HepG2 (cell line): Measurements from ENCODE around the gene SPTBN5. TPM values are rescaled to one million over a fixed set of nuclear protein-coding genes. Genes with fewer than 3 reads are reported as not detected.

Experiments used
- ATAC-seq: fragments of 200-7000 bp; cut with Tn5 transposase; 3 replicates; pipeline ENCODE4 v1.9.1; 2020; ENCODE audit warnings: mild to moderate bottlenecking, moderate library complexity
- BruUV-seq: library from RNA; stranded (reverse); fragments of 400-500 nt; replicated peaks from 2 replicates; lab custom pipeline; 2021; lab: Mats Ljungman, UMichigan
- CTCF ChIA-PET: fragments of 300-600 bp; formaldehyde crosslinking; extraction: SDS; loops from one replicate; lab custom pipeline; 2021; ENCODE audit warnings: low total read pairs, inconsistent platforms, low intra/inter-chr PET ratio; lab: Yijun Ruan, JAX
- POLR2A ChIA-PET: fragments of 350-600 bp; sonication (Branson Sonifier 250); formaldehyde crosslinking; loops from one replicate; lab custom pipeline; 2020; ENCODE audit warnings: antibody characterized with exemption, inconsistent platforms; lab: Yijun Ruan, JAX
- DNase-seq: peaks from one replicate; pipeline ENCODE4 v3.0.0-alpha.2; 2015; ENCODE audit warnings: low spot score
- FAIRE-seq: peaks from 3 replicates; lab custom pipeline; 2011; peaks lifted over from hg19 to GRCh38; lab: Jason Lieb, UNC
- H2AFZ ChIP-seq: one replicate; pipeline ENCODE4 v1.6.1; 2011; ENCODE audit warnings: low read length, inconsistent platforms
- H3K27ac ChIP-seq: fragments of 300-600 bp; 3 replicates; pipeline ENCODE4 v1.8.0; 2011; ENCODE audit warnings: mixed run types, mild to moderate bottlenecking, mixed read lengths, low read length, inconsistent platforms; ENCODE audit not compliant: insufficient read depth; ENCODE audit errors: extremely low read length
- H3K27me3 ChIP-seq, 2 experiments: fragments of 200-600 bp in 1 of 2; 2 replicates in 1 of 2; 3 replicates in 1 of 2; pipeline versions ENCODE4 v1.6.0 to v1.8.0; 2011; ENCODE audit warnings: low read length in 2 of 2, mild to moderate bottlenecking in 2 of 2, moderate library complexity in 2 of 2, inconsistent platforms in 1 of 2; ENCODE audit not compliant: insufficient read depth in 2 of 2, control insufficient read depth in 1 of 2
- H3K36me3 ChIP-seq, 2 experiments: fragments of 200-600 bp in 1 of 2; replicated peaks in 1 of 2; 2 replicates in 1 of 2; 3 replicates in 1 of 2; pipeline versions ENCODE4 v1.5.1 to v1.8.0; 2011; ENCODE audit warnings: low read length in 2 of 2, inconsistent platforms in 1 of 2; ENCODE audit not compliant: insufficient read depth in 2 of 2, control insufficient read depth in 1 of 2
- H3K4me1 ChIP-seq: 2 replicates; pipeline ENCODE4 v1.5.1; 2012; ENCODE audit warnings: low read length, inconsistent platforms; ENCODE audit not compliant: insufficient read depth
- H3K4me2 ChIP-seq: 2 replicates; pipeline ENCODE4 v1.6.0; 2011; ENCODE audit warnings: low read depth, low read length, inconsistent platforms
- H3K4me3 ChIP-seq, 3 experiments: fragments of 200-600 bp in 1 of 3; sonication (generic), shearing (Covaris generic) in 1 of 3; replicated peaks in 1 of 3; 2 replicates each; pipeline ENCODE4 v1.5.1; 2011 to 2016; ENCODE audit warnings: low read length in 3 of 3, inconsistent platforms in 2 of 3, low read depth in 2 of 3, mild to moderate bottlenecking in 2 of 3, control low read depth in 1 of 3, mixed read lengths in 1 of 3; ENCODE audit not compliant: insufficient read depth in 1 of 3
- H3K79me2 ChIP-seq: one replicate; pipeline ENCODE4 v1.6.1; 2011; ENCODE audit warnings: low read length, inconsistent platforms; ENCODE audit not compliant: insufficient read depth
- H3K9ac ChIP-seq: 2 replicates; pipeline ENCODE4 v1.6.0; 2011; ENCODE audit warnings: mild to moderate bottlenecking, low read depth, low read length, inconsistent platforms; ENCODE audit not compliant: insufficient read depth
- H3K9me3 ChIP-seq: 2 replicates; pipeline ENCODE4 v1.5.1; 2012; ENCODE audit warnings: mild to moderate bottlenecking, low read length
- H4K20me1 ChIP-seq: 2 replicates; pipeline ENCODE4 v1.6.0; 2011; ENCODE audit warnings: inconsistent platforms, mild to moderate bottlenecking, low read length, moderate library complexity; ENCODE audit not compliant: insufficient read depth
- ARID2 ChIP-seq: sonication (generic); formaldehyde crosslinking; IDR thresholded peaks from 2 replicates; pipeline ENCODE4 v1.8.1; 2022; ENCODE audit warnings: mild to moderate bottlenecking, missing genetic modification reagents, borderline replicate concordance
- HDAC1 ChIP-seq: sonication (generic); formaldehyde crosslinking; IDR thresholded peaks from 2 replicates; pipeline ENCODE4 v1.5.1; 2020; ENCODE audit warnings: mild to moderate bottlenecking, missing genetic modification reagents
- XRCC5 ChIP-seq: fragments of 200-400 bp; formaldehyde crosslinking; optimal IDR thresholded peaks from 2 replicates; pipeline ENCODE3; 2017; ENCODE audit warnings: mild to moderate bottlenecking, low read length
- ZNF329 ChIP-seq: sonication (generic); formaldehyde crosslinking; IDR thresholded peaks from 2 replicates; pipeline ENCODE4 v1.9.0; 2021; ENCODE audit warnings: low read depth, mild to moderate bottlenecking, missing genetic modification reagents
- ZNF75D ChIP-seq: sonication (generic); formaldehyde crosslinking; IDR thresholded peaks from 2 replicates; pipeline ENCODE4 v1.8.1; 2023; ENCODE audit warnings: missing genetic modification reagents, mild to moderate bottlenecking, borderline replicate concordance
- WGBS: methylation state at CpG from one replicate; pipeline ENCODE4 v1.1.6; 2017; ENCODE audit warnings: low lambda C conversion rate; 5-methylcytosine and 5-hydroxymethylcytosine counted together
- in situ Hi-C: cut with HindIII; loops from 2 replicates; pipeline ENCODE4 v1.10.0; 2017; ENCODE audit warnings: low pct_unique_long_range_greater_than_20kb; ENCODE audit not compliant: extremely low pct_ligation_motif_present
- intact Hi-C: fragments of 100-400 bp; cut with micrococcal nuclease; formaldehyde crosslinking; loops from one replicate; pipeline ENCODE4 v1.10.0; 2022; ENCODE audit not compliant: unreplicated experiment
- polyA plus RNA-seq, 8 experiments: library from polyadenylated mRNA; depleted of rRNA in 3 of 8; stranded (reverse) in 7 of 8; unstranded in 1 of 8; fragments of >200 nt; fragmentation: Illumina TruSeq in 4 of 8; extraction: Trizol in 4 of 8; gene quantifications; 2 replicates each; pipeline versions ENCODE4 v1.2.1 to v1.2.3, GENCODE V29; 2011 to 2016; ENCODE audit warnings: low read depth in 4 of 8, missing spikeins in 1 of 8, mixed read lengths in 1 of 8; ENCODE audit not compliant: insufficient read depth in 1 of 8
- total RNA-seq, 5 experiments: library from RNA; depleted of rRNA; stranded (reverse); fragments of >200 nt; fragmentation: Illumina TruSeq; extraction: Trizol; gene quantifications; 2 replicates each; pipeline ENCODE4 v1.2.3, GENCODE V29; 2016; ENCODE audit warnings: low read depth in 1 of 5
- TF ChIP-seq, protein P1 (sequence below): sonication (generic); formaldehyde crosslinking; IDR thresholded peaks from 2 replicates; pipeline ENCODE4 v1.4.0; 2020; ENCODE audit warnings: missing genetic modification reagents
- TF ChIP-seq, protein P2 (sequence below): sonication (generic); formaldehyde crosslinking; IDR thresholded peaks from 2 replicates; pipeline ENCODE4 v1.5.0; 2020; ENCODE audit warnings: mild to moderate bottlenecking, missing genetic modification reagents, moderate library complexity

The SPTBN5 gene
- total and polyA plus RNA-seq, 2 of the 13 experiments (the other 11 are each of a cell fraction or from before 2014, with no cell fraction given), result 0.01 to 0.07 TPM

GRCh38 chr15:41877631-41878354 lies 16.1 kb downstream of the SPTBN5 start (continued):
- TF ChIP-seq ZNF75D (CRISPR knock-in tag), result no peak
- no peak for TF ChIP-seq HDAC1 (CRISPR knock-in tag)
- TF ChIP-seq ARID2 (CRISPR knock-in tag), result no peak
- no peak for TF ChIP-seq XRCC5
- no peak for TF ChIP-seq ZNF329 (CRISPR knock-in tag)

- Histone ChIP-seq H4K20me1 (no peaks in the 10 kb centered on the region), H3K4me3 (no peak overlapping the region), H3K9ac (no peak overlapping the region), H3K27ac (no peak overlapping the region), H3K4me1 (peaks cover 17% of the 10 kb centered on the region; the same call in 1 of the 2 replicates), H3K9me3 (no peaks in the 10 kb centered on the region), H3K4me2 (no peak overlapping the region; the same call in 1 of the 2 replicates), H3K79me2 (no peaks in the 10 kb centered on the region), H2AFZ (no peak overlapping the region), H3K36me3 (no peaks in the 10 kb centered on the region), H3K27me3 (peaks cover 18 to 89% of the 10 kb centered on the region in 2 experiments)
- POLR2A ChIA-PET, result no interaction called here
- no peak for FAIRE-seq
- TF ChIP-seq, protein P1, sequence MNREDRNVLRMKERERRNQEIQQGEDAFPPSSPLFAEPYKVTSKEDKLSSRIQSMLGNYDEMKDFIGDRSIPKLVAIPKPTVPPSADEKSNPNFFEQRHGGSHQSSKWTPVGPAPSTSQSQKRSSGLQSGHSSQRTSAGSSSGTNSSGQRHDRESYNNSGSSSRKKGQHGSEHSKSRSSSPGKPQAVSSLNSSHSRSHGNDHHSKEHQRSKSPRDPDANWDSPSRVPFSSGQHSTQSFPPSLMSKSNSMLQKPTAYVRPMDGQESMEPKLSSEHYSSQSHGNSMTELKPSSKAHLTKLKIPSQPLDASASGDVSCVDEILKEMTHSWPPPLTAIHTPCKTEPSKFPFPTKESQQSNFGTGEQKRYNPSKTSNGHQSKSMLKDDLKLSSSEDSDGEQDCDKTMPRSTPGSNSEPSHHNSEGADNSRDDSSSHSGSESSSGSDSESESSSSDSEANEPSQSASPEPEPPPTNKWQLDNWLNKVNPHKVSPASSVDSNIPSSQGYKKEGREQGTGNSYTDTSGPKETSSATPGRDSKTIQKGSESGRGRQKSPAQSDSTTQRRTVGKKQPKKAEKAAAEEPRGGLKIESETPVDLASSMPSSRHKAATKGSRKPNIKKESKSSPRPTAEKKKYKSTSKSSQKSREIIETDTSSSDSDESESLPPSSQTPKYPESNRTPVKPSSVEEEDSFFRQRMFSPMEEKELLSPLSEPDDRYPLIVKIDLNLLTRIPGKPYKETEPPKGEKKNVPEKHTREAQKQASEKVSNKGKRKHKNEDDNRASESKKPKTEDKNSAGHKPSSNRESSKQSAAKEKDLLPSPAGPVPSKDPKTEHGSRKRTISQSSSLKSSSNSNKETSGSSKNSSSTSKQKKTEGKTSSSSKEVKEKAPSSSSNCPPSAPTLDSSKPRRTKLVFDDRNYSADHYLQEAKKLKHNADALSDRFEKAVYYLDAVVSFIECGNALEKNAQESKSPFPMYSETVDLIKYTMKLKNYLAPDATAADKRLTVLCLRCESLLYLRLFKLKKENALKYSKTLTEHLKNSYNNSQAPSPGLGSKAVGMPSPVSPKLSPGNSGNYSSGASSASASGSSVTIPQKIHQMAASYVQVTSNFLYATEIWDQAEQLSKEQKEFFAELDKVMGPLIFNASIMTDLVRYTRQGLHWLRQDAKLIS (CRISPR knock-in tag), result no peak
- TF ChIP-seq, protein P2, sequence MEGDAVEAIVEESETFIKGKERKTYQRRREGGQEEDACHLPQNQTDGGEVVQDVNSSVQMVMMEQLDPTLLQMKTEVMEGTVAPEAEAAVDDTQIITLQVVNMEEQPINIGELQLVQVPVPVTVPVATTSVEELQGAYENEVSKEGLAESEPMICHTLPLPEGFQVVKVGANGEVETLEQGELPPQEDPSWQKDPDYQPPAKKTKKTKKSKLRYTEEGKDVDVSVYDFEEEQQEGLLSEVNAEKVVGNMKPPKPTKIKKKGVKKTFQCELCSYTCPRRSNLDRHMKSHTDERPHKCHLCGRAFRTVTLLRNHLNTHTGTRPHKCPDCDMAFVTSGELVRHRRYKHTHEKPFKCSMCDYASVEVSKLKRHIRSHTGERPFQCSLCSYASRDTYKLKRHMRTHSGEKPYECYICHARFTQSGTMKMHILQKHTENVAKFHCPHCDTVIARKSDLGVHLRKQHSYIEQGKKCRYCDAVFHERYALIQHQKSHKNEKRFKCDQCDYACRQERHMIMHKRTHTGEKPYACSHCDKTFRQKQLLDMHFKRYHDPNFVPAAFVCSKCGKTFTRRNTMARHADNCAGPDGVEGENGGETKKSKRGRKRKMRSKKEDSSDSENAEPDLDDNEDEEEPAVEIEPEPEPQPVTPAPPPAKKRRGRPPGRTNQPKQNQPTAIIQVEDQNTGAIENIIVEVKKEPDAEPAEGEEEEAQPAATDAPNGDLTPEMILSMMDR (CRISPR knock-in tag), result peak; percentile 21; the same call in 1 of the 2 replicates
- WGBS, result no CpG with 5 or more reads among the region's 12 CpGs
- CTCF ChIA-PET, result no interaction called here
- BruUV-seq, result no TSS peak
- DNase-seq, result no peak
- ATAC-seq, result peak; percentile 16
- in situ Hi-C loops (no loop called here), intact Hi-C loops (no loop called here)
Observed at GRCh38 chr15:41876689-41877088, 17.2 kb downstream of the SPTBN5 start.
